ENCODE data around the gene DISC1. TPM values are rescaled to one million over a fixed set of nuclear protein-coding genes. Genes with fewer than 3 reads are reported as not detected.
A peak's percentile ranks its signal among the peaks of the same experiment; 100 is the strongest.

Gene DISC1
- polyA plus RNA-seq, 4 donors = 5.6 to 5.9 (median 5.8) TPM

DNA sequence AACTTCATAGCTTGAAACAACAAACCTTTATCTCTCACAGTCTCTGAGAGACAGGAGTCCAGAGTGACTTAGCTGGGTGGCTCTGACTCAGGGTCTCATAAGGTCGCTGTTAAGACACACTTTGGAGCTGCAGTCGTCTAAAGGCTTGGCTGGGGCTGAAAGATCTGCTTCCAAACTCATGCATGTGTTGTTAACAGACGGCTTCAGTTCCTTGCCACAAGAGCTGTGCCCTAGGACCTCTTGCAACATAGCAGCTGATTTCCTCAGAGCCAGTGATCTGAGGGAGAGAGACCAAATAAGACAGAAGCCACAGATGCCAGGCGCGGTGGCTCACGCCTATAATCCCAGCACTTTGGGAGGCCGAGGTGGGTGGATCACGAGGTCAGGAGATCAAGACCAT, 176.8 kb downstream of the DISC1 start:
- DNase-seq (ENCODE audit: low read depth in 4 of 4, low spot score in 3 of 4) = no peak

- no peak for DNase-seq (ENCODE audit: low read depth in 4 of 4, low spot score in 3 of 4)
Observed at GRCh38 chr1:231806623-231807495, 180.3 kb downstream of the DISC1 start.

DNA sequence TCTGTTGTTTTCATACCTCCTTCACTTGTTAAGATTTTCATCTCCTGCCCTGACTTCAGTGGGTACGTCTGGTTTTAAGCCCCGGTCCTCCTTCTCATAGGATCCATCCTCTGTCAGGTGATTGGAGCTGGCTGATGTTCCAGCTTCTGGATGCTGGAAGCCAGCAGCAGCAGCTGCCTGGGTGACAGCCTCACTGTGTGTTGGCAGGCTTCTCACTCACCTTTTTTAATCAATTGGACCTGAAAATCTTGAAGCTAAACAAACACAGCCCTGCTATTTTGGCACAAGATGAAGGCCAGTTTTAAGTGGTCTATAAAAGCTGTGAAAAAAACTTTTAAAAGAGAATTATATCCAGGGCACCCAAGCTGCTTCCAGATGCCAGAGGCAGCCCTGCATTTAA, 181.0 kb downstream of the DISC1 start:
- DNase-seq (ENCODE audit: low read depth in 4 of 4, low spot score in 3 of 4) = no peak

GRCh38 chr1:231808116-231808515, 181.5 kb downstream of the DISC1 start:
- no peak for DNase-seq (ENCODE audit: low read depth in 4 of 4, low spot score in 3 of 4)

DNA sequence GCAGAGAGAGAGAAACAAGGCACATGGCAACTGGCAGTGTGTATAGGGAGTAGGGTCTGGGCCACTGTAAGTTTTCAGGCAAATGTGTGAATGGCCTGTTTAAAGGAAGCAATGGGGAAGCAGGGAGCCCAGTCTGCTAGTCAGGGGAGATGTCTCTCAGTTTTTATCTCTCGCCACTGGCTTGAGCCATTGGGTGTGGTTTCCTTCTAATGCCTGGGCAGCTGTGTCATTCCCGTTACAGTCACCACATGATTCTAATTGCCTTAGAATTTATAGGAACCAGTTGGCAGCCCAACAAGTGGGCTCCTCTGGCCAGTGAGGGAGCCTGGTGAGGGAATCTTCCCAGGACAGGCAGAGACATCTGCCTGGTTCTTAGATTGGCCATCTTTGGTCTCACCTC, 182.4 kb downstream of the DISC1 start:
- no peak for DNase-seq (ENCODE audit: low read depth in 4 of 4, low spot score in 3 of 4)

GRCh38 chr1:231810415-231810814, 183.8 kb downstream of the DISC1 start:
- no peak for DNase-seq (ENCODE audit: low read depth in 4 of 4, low spot score in 3 of 4)

DNA sequence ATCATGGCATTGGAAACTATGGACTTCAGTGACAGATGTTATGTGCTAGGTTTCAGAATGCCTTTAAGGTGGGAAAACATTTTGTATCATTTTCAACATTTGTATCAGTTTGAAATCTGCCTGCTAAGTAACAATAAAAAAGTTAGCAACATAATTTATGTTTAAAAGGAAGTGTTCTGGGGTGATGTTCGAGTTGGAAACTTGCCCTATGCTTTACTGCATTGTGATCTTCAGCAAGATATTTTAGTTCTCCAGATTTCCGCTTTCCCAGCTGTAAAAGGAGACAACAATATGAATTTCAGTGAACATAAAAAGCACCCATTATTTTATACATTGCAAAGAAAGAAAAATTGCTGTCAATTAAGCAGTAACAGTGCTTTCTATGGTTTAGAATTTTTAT, 187.4 kb downstream of the DISC1 start:
- peak in 2 of 4 donors; percentile 29 to 35 for DNase-seq (ENCODE audit: low read depth in 4 of 4, low spot score in 3 of 4)

- no peak for DNase-seq (ENCODE audit: low read depth in 4 of 4, low spot score in 3 of 4)
Observed at GRCh38 chr1:231814521-231814920, 187.9 kb downstream of the DISC1 start.

DNA sequence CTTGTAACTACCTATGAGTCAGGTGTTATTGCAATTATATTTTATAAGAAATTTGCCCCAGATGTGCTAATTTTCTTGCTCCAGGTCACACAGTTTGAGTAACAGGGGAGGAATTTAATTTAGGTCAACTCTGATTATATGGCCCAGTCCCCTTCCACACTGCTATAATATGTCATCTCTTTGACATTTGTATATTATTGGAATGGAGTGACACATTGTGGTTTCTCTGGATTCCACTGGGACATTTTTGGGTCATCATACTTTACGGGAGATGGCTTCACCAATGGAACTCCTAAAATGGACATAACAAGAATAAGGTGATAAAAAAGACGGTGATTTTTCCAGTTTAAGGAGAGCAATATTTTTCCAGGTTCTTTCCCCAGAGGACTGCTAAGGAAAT, 191.2 kb downstream of the DISC1 start:
- DNase-seq (ENCODE audit: low read depth in 4 of 4, low spot score in 3 of 4) = no peak

GRCh38 chr1:231818337-231818736, 191.7 kb downstream of the DISC1 start:
- no peak for DNase-seq (ENCODE audit: low read depth in 4 of 4, low spot score in 3 of 4)

DNA sequence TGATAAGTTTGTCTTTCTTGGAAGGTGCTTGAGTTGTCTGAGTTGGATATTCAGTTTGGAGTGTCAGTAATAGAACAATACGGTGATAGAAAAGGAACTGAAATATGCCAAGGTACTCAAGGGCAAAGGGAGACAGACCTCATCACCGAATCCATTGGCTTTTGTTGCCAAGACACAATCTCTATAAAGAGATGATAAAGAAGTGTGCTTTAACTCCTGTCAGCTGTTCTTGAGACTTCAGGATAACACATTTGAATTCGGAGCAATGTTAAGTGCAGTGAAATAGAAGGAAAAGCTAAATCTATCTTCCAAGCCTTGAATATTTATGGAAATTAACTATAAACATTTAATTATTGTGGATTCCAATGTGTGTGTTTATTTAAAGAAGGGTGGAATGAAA, 194.7 kb downstream of the DISC1 start:
- DNase-seq (ENCODE audit: low read depth in 4 of 4, low spot score in 3 of 4) = no peak

DNA sequence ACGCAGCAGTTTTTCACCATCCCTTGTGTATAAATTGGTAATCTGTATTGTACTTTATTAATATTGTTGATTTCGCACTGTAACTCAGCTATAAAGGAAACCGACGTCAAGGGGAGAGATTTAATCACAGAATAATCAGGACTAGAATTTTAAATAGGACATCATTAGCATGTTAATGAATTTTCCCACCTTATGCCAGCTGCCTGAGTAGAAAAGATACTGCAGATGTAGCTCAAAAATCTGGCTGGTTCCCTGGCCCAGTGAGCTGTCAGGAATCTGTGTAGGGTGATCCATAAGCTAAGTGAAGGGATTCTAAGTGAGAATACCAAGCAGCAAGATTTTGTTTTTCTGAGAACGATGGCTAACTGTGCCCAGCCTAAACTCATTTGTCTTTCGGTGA, 195.5 kb downstream of the DISC1 start:
- DNase-seq (ENCODE audit: low read depth in 4 of 4, low spot score in 3 of 4) = no peak

GRCh38 chr1:231826566-231826965, 200.0 kb downstream of the DISC1 start:
- DNase-seq (ENCODE audit: low read depth in 4 of 4, low spot score in 3 of 4) = no peak

GRCh38 chr1:231827337-231828105, 200.9 kb downstream of the DISC1 start:
- DNase-seq (ENCODE audit: low read depth in 4 of 4, low spot score in 3 of 4) = no peak

DNA sequence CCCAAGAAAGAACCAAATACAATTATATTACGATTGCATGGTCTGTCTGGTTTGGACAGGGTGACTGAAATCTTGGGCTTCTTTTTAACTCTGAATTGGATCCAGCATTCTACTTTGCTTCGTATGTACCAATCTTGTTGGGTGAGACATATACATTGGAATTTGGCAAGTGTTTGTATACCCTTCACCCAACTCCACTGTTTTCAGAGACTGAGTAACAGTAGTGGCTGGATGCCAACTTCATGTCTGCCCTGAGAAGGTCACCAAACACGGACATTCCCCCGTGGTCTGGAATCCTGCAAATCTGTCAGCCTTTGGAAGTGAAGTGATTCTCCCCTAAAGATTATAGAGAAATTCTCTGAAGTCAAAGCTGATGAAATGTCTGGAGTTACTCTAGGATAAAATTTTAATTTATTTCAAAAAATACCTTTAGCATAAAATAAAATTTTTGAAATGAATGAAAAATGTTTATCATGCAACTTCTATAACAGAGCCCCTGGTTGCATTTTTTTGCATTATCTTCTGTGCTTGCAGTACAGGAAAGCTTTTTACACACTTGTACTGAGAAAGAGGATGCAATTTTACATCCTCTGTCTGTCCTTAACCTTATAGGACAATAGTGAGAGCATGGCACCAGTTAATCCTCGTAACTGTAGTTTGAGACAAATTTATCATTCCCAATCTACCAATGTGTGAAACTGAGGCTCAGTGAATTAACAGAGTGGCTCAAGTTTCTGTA, 201.8 kb downstream of the DISC1 start:
- DNase-seq (ENCODE audit: low read depth in 4 of 4, low spot score in 3 of 4) = no peak

GRCh38 chr1:231829332-231829731, 202.7 kb downstream of the DISC1 start:
- DNase-seq (ENCODE audit: low read depth in 4 of 4, low spot score in 3 of 4) = no peak

GRCh38 chr1:231836227-231836893, 209.8 kb downstream of the DISC1 start:
- DNase-seq (ENCODE audit: low read depth in 4 of 4, low spot score in 3 of 4) = no peak

DNA sequence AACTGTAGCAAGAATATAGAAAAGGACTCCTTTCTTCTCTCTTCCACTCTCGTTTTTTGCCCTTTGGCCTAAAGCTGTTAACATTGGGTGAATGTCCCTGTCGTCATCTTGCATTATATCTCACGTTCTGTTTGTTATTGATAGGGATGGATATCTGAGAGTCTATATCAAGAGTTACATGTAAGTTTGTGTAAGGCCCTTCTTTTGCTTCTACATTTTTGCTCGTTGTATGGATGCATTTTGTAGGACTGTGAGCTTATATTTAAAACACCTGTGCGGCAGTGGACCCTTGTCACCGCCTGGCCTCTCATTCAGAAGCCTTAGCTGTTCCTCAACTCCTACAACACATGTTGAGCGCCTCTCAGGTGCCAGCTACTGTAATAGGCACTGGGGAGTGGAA, 211.9 kb downstream of the DISC1 start:
- no peak for DNase-seq (ENCODE audit: low read depth in 4 of 4, low spot score in 3 of 4)

- no peak for DNase-seq (ENCODE audit: low read depth in 4 of 4, low spot score in 3 of 4)
Observed at GRCh38 chr1:231839999-231840398, 213.4 kb downstream of the DISC1 start.

DNA sequence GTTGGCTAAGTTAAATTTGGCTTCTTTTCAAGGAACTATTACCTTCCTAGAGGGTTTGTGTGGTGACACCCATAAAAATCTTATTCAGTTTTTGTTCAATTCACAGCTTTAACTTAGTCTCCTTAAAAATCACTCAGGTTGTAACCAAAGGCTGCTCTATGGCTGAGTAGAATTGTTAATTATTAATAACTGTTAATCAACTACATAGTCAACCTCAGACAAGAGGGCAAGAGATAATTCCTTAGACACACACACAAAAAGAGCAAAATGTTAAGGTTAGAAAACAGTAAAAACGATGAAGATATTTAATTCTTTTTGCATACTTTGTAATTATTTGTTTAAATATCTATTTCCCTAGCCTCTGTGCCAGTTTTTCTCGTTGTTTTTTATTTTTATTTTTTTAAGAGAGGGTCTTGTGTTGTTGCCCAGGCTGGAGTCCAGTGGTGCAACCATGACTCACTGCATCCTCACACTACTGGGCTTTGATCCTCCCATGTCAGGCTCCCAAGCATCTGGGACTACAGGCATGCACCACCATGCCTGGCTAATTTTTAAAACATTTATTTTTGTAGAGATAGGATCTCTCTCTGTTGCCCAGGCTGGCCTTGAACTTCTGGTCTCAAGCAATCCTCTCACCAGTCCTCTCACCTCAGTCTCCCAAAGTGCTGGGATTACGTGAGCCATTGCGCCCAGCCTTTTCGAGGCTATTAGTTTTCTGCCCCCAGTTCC, 215.2 kb downstream of the DISC1 start:
- DNase-seq (ENCODE audit: low read depth in 4 of 4, low spot score in 3 of 4) = peak in 1 of 4 donors; percentile 6
